SW480 (cell line): ENCODE measurements around the gene ZNF277.

Source experiments
- DNase-seq: peaks from one replicate; pipeline ENCODE4 v3.0.0-alpha.2; 2016; ENCODE audit warnings: low spot score

ZNF277 gene, protein sequence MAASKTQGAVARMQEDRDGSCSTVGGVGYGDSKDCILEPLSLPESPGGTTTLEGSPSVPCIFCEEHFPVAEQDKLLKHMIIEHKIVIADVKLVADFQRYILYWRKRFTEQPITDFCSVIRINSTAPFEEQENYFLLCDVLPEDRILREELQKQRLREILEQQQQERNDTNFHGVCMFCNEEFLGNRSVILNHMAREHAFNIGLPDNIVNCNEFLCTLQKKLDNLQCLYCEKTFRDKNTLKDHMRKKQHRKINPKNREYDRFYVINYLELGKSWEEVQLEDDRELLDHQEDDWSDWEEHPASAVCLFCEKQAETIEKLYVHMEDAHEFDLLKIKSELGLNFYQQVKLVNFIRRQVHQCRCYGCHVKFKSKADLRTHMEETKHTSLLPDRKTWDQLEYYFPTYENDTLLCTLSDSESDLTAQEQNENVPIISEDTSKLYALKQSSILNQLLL

DNA sequence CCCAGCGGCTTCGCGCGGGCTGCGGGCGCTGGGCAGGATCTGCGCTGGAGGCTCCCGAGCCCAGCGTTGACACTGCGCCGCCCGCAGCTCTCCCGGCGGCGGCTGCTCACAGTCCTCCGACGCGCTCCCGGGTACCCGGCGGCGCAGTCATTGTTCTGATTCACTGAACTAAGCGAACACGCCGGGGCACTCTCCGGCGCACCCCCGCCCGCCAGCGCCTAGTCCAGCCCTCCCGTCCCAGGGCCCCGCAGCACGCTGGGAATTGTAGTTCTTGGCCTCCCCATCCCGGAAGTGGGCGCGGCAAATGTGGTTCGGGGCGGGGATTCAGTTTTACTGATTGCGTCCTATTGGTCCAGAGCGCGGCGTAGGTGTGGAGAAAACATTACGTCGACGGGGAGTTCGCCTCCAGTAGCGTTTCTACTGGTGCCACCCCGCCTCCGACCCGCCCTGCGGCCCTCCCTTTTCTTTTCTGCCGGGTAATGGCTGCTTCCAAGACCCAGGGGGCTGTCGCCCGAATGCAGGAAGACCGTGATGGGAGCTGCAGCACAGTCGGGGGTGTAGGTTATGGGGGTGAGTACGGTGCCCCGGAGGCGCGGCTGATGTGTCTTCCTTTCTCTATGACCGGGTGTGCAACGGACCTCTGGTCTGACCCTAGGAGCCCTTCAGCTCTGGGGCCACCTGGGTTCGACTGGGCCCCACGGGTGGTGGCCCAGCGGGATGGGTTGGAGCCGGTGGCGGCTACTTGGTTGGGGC lies at the start of gene ZNF277, which contains the start of gene DOCK4:
Gene ZNF277 (plus strand): TSS at position 458 of the 753 bp plus-strand sequence. CDS start 22 bp downstream, at position 480.
Gene DOCK4 (minus strand): TSS at position 162 of the 753 bp plus-strand sequence. CDS start 261 bp downstream, outside the sequence.
- peak; percentile 99 for DNase-seq

DNA sequence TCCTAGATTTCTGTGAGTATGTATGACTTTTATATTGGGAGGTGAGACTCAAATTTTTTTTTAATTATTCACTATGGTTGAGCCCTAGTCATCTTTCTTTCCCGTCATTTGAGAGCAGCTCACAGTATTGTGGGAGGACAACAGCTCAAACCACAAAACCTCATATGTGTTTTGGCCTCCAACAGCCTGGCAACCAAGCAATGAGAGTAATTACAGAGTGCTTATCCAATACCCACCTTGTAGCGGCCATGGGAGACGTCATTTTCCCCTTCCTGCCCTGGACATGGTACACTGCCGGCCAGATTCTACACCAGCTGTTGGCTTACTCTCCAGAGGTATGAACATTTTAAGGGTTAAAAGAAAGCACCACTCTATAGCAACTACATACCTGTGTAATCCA lies 49.4 kb upstream of the ZNF277 start:
- peak; percentile 85 for DNase-seq

DNA sequence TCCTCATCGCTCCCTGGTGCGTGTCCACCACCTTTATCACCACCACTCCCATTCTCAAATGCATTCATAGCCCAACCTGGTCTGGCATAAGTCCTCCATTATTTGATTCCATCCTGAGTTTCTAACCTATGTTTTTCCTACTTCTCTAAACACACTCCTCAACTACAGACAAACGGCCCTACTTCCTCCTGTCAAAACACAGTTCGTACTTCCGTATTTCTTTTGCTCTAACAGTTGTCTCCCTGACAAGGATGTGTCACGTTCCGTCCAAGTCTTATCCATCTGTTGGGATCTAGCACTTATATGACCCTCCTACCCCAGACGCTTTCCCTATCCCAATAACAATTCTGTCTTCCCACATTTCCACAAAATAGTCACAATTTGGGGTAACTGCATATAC lies 47.1 kb upstream of the ZNF277 start:
- no peak for DNase-seq

DNA sequence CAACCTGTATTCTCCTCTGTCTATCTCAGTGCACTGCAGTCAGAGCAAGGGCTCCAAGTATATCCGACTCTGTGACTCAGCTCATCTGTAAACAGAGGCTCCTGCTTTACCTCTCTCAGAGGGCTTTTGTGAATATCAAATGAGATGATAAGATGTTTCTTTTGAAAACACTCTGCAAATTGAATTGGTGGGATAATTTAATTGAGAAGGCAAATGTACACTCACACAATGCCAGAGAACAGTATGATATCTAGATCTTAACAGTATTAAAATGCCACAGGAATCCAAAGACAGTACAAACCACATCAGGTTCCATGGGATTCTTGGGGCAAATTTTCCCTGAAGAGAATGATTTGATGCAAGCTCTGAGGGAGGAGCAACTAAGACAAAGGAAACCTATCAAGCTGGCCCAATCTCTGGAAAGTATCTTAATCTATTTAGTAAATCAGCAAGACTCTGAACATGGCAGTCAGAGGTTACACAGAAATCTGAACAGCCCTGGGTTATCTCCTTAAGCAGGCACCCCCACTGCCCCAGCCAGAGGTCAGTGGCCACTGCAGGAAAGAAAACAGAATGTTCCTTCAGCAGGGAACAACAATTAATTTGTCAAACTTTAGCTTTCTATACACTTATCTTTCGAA lies 46.2 kb upstream of the ZNF277 start:
- DNase-seq: no peak

DNA sequence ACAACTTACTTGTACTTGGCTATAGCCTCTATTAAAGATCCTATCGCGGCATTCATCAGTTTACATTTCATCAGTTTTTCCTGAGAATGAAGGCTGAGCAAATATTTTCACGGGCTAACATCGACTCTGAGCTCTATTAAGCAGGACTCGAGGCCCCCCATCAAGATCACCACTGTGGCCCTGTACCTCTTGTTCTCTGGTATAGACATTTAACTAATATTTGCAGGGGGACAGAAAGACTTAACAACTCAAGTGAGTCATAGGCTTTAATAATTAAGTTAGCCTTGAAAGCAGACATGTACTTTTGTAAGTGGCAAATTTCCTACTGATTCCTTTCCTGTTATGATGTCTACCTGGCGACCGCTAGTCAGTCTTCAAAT lies 45.7 kb upstream of the ZNF277 start:
- DNase-seq: no peak

DNA sequence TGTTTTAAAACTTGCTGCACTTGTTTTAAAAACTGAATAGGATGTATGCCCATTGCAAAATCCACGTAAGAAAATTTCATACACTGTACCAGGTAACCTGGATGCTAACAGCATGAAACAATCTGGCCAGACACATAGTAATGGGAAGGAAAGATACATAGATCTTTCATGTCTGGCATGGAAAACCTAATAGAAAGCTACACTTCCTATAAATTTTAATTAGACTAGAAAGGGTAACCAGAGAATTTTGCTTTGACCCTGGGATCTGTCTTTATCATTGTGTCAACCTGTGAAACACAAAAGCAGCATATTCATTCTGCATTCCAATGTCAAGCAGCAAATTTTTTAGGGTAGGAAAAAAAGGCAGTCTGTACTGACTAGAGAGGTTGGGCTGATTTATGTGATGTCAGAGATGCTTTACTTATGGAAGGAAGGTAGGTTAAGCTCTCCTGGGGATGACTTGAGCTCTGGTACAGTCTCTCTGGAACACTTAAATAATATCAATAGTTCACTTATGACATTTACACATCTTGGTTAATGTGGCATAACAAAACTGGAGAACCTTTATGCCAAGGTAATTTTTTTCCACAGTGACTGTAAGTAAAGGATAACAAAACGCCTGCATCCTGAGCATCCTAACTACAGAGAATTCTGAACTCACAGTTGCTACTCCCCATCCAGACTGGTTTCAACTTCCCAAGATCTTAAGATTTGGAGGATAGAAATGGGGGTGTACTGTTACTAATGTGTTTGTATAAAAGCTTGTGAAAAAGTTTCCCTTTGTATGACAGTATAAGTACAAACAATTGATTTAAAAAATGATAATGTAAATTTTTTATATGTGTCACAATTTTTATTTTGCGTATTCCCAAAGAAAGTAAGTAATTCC lies 45.0 kb upstream of the ZNF277 start:
- DNase-seq: no peak

DNA sequence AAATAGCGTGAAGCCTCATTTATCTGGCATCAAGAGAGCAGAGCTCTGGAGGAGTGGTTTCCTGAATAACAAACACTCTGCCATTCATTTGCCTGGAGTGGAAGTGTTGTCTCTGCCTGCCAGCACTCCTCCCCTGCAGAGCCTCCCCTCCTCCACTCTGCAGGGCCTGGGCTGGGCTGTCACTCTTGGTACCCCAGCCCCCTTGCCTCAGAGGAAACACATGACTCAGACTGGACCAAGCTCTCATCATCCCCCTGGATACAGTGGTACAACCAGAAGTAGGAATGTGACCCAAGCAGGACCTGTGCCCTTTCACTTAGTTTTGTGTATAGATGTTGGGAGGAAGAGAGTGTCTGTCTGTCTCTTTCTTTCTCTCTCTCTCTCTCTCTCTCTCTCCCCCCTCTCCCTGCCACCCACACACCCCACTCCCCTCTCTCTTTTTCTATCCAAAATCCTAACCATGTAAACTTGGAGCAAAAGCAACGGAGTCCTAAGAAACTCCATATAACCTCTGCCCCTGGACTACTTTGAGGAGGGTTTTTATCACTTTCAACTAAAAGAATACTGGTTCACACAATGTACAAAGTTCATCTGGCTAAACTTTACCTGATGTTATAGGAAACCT lies 44.2 kb upstream of the ZNF277 start:
- DNase-seq: peak; percentile 21

DNA sequence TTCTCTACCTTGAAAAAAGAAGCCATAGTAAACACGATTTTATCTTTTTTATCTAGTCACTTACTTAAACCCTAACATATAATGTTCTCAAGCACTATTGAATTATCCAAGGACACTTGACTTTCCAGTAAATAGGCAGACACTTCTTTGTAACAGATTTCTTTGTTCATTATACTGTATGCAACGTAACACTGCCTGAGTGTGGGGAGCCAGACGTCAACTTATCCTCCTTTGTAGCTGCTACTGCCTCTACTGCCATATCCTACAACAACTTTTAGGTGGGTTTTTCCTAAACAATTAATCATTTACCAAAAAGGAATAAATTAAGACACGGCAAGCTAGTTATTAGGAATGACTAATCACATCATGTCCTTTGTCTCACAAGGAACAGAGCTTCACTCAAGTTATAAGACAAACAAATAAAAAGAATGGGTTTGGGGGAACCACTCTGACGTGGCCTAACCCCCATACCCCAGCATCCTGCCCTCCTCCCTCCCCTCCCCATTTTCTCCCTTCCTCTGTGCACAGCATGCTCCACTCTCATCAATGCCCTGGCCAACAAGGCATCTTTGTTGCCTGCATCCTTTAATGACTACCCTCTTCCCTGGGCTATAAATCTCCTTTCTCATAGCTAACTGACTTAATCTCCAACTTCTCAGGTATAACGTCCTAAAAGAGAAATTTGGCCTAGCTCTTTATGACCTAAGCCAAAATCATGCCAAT lies 43.5 kb upstream of the ZNF277 start:
- no peak for DNase-seq

DNA sequence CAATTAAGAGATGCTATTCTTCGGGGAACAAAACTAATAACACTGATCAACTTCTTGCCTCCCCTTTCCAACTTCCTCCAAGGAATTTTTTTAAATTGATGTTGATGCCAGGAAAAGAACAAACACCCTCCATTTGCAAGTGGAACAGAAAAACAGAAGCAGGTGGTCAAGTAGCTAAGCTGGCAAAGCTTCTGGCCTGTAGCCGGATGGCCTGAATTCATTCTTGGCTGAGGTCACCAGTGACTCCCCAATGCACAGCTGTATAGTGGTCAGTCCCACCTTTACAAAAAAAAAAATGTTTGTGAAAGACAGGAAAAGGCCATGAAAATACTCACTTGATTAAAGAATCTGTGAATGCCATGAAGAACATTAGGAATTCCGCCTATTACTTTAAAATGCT lies 39.3 kb upstream of the ZNF277 start:
- no peak for DNase-seq

DNA sequence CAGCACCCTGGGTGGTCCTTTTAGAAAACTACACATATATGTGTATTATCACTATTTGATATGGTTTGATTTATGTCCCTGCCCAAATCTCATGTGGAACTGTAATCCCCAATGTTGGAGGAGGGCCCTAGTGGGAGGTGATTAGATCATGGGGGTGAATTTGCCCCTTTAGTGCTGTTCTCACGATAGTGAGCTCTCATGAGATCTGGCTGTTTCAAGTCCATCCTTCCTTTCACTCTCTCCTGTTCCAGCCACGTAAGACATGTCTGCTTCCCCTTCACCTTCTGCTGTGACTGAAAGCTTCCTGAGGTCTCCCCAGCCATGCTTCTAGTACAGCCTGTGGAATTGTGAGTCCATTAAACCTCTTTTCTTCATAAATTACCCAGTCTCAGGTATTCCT lies 37.6 kb upstream of the ZNF277 start:
- no peak for DNase-seq

DNA sequence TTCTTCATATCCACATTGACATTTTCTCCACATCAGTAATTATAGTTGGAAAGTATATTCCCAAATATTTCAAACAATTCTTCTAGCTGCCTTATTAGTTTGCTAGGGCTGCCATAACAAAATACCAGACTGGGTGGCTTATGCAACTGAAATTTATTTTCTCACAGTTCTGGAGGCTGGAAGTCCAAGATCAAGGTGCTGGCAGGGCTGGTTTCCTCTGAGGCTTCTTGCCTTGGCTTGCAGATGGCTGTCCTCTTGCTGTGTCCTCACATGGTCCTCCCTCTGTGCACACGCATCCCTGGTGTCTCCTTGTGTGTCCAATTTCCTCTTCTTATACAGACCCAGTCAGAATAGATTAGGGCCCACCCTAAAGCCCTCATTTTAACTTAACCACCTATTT lies 34.8 kb upstream of the ZNF277 start:
- DNase-seq: no peak

DNA sequence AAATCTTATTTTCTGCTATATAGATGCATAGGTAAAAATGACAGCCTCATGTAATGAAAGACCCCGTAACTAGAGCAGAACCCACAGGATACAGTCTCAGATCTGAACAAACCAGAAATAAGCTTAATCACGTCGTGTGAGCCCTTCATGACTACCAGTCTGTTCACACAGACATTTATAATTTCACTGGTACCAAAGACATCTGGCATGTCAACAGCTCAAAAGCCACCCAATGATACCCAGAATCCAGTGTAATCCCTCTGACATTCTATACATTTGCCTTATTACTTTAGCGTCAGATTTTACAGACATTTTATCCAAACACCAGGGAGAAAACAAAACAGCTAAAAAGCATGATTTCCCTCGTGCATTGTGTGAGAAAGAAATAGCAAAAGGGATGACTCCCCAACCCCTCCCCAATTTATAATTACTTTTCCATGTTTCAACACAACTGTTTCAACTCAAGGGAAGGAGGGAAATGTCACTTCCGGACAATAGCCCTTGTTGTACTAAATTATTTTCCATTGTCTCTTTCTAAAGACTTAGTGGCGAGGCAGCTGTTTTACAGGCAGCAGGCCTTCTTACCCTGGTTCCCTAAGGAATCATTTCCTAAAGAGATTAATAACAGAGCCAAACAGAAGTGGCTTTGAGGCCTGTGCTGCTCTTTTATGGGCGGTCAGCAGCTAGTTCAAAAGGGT lies 33.5 kb upstream of the ZNF277 start:
- DNase-seq: no peak

DNA sequence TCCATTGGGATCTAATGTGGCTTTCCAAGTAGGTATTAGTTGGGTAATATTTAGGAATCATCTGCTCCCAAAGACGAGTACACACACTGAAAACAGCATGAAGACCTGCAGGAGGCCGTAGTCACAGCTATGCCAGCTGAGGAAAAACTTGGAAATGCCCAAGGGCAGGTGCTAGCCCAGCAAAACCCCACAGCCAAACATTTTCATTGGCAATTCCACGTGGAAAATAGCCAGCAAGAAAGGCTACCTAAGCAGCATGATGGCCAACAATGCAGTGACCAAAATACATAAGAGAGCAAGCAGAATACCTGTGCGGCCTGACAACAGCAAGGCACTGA lies 33.0 kb upstream of the ZNF277 start:
- DNase-seq: no peak

DNA sequence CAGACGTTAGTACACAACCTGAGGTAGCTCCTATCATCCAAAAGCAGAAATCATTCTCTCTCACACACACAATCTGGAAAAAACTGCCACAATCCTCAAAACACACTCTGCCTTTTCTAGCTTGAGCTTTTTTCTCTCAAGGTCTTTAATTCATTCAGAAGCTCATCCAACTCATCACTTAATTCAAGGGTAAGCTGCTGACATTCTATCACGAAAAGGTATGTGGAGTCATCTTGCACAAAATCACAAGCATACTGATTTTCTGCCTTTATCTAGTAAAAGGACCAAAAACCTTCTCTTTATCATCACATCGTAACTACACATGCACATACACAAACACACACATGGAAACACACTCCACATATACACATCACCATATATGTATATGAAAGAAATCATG lies 32.3 kb upstream of the ZNF277 start:
- no peak for DNase-seq

DNA sequence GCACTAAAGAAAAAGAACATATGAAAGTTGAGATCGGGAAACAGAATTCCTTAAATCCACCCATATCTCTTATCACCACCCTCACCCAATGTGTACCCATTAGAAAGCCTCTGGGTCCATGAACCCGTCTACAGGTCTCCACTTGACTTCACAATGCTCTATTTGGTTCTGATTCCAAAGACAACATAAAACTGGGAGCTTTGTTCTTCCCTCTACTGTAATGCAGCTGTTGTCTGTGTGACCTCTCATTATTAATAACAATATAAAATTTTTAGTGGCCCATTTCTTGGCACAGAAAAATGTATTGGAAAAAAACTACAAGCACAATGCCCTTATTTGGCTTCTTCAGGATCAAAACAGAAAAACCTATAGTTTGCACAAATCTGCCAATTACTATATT lies 30.3 kb upstream of the ZNF277 start:
- DNase-seq: no peak

DNA sequence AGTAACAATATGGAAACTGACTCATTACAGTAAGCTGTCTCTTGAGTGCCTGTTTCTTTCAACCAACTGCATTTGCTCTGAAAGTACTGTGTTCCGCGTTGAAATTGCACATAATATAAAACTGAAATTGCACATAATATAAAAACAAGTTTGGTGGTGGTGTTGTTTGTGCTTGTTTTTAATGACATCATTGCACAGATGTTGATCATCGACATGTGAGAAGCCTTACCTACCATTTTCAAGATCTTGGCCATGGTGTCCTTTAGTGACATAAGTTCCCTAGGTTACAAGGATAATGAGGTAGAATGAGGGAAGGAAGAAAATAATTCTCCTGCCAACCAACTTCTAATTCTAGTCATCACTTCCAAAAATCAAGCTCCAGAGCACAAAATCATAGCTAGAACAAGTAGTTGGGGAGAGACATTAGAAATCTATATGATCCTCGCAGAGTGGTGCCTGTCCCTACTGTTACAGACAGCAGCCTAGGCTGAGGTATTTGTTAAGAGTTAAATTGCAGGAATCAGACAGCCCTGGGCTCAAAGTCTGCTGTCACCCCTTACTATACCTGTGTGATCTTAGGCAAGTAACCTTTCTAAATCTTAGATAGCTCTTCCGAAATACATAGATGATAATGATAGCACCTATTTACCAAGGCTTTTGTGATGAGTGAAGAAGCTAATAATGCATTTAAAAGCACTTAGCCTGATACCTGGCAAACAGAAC lies 29.6 kb upstream of the ZNF277 start:
- no peak for DNase-seq

DNA sequence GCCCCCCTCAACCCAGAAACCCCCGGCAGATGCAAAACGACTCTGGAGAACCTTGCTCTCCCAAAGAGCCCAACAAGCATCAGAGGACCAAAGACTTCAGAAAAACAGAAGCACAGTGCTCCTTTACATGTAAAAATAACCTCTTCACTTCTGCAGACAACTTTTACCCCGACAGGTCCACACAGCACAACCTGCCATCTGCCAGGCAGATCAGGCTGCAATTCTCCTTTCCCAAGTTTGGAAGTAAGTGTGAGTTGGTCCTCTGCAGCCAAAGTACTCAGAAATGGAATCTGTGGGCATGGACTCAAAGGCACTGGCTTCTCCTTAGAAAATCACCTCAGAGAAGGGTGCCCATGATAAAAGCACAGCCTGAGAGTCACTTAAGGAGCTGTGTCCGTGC lies 26.3 kb upstream of the ZNF277 start:
- DNase-seq: no peak

DNA sequence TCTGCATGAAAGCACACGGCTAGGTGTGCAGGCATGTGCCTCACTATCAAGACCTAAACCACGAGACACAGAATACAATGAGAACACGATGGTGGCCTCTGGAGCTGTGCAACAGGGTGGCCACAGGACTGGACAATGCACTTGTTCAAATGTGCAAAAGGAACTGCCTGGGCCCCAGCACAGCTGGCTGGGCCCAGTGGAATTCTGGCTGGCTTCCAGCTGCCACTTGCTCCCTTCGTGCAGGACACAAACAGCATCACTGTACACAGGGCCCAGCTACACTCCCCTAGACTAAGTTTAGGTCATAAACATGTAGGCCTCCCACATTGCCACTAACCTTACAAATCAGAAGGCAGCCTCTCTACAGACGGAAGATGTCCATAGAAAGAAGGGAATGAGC lies 23.7 kb upstream of the ZNF277 start:
- peak; percentile 14 for DNase-seq

DNA sequence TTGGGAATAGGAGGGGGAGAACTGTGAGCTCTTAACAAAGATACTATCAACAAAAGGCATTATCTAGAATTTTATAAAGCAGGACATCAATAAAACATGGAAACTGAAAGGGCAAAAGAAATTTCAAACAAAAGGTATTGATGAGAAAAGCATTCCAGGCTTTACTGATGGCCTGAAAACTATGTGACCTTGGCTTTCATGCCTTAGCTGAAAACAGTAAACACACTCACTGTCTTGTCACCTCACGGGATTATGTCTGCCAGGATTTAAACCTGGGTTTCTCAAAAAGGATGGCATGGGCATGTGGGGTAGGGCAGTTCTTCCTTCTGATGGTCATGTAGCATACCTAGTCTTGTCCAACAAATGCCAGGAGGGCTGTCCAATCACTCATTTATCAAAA lies 23.2 kb upstream of the ZNF277 start:
- DNase-seq: no peak
